Measurements from ENCODE around the gene KAT14. TPM values are rescaled to one million over a fixed set of nuclear protein-coding genes. Genes with fewer than 3 reads are reported as not detected.
"Not testable (repeated sequence)": the region's sequence is repeated elsewhere in the genome, so short reads cannot be mapped to it uniquely, and the experiment has no call there.

Gene KAT14
- 10 to 100 TPM; 11.4 to 12.9 TPM for total RNA-seq
- polyA plus RNA-seq = 1 to 10 TPM; 5.3 to 5.9 TPM
- long read RNA-seq, donor 1, partial matches to known transcripts = 0 of 8 reads
- long read RNA-seq, donor 1, other reads (novel, unspliced or antisense) = 5 of 8 reads
- long read RNA-seq, donor 2, partial matches to known transcripts = 0 of 3 reads
- long read RNA-seq, donor 2, other reads (novel, unspliced or antisense) = 0 of 3 reads
- long read RNA-seq, donor 3, partial matches to known transcripts = 0 of 1 reads
- long read RNA-seq, donor 3, other reads (novel, unspliced or antisense) = 0 of 1 reads
- long read RNA-seq, donor 4 = 0 reads
- long read RNA-seq, donor 5 = 0 reads

GRCh38 chr20:18137412-18138265, at the start of gene KAT14, which contains the start of gene PET117:
TSS of gene KAT14 (plus strand) at chr20:18137863. CDS start at chr20:18142661, 4,798 bp downstream.
TSS of gene PET117 (plus strand) at chr20:18137863. CDS start at chr20:18137956, 93 bp downstream.
- H3K36me3 ChIP-seq (ENCODE audit: control insufficient read depth in 4 of 4, insufficient read depth in 4 of 4, low read length in 4 of 4) = peaks cover 0 to 3% (median 2%) of the 10 kb centered on the region in 4 donors
- H3K27me3 ChIP-seq (ENCODE audit: control insufficient read depth in 3 of 3, insufficient read depth in 3 of 3, low read length in 2 of 3) = no peaks in the 10 kb centered on the region
- no peaks in the 10 kb centered on the region for H3K9me3 ChIP-seq (ENCODE audit: control insufficient read depth in 4 of 4, insufficient read depth in 3 of 4, low read length in 3 of 4)
- DNase-seq (peak; percentile 94 to 98 (median 95)), ATAC-seq (ENCODE audit: insufficient read depth, low FRiP score) (peak; percentile 98)
- TF ChIP-seq CTCF (IDR thresholded peaks at IDR 0.05; ENCODE audit: control extremely low read depth, extremely low read depth) = no peak
- WGBS, 2 donors = 0 to 1% methylated on average over 64 to 87 of the region's 87 CpGs
- peaks cover 0 to 24% (median 11%) of the 10 kb centered on the region in 5 donors for H3K4me1 ChIP-seq (ENCODE audit: control insufficient read depth in 5 of 5, insufficient read depth in 5 of 5, low read length in 5 of 5)
- H3K9ac ChIP-seq (ENCODE audit: insufficient read depth in 1 of 2, low read length in 2 of 2) = peak within 1 kb of the TSS; percentile 86 to 92
- H3K27ac ChIP-seq (ENCODE audit: low read depth in 1 of 2, low read length in 1 of 2) = peak within 1 kb of the TSS; percentile 86 to 96
- H3K4me3 ChIP-seq = peak within 1 kb of the TSS; percentile 100

- not testable (repeated sequence) for H3K4me1 ChIP-seq (ENCODE audit: control insufficient read depth in 5 of 5, insufficient read depth in 5 of 5, low read length in 5 of 5); H3K9me3 ChIP-seq (ENCODE audit: control insufficient read depth in 4 of 4, insufficient read depth in 3 of 4, low read length in 3 of 4); ATAC-seq (ENCODE audit: insufficient read depth, low FRiP score); DNase-seq; H3K9ac ChIP-seq (ENCODE audit: insufficient read depth in 1 of 2, low read length in 2 of 2); H3K27me3 ChIP-seq (ENCODE audit: control insufficient read depth in 3 of 3, insufficient read depth in 3 of 3, low read length in 2 of 3); H3K27ac ChIP-seq (ENCODE audit: low read depth in 1 of 2, low read length in 1 of 2); H3K36me3 ChIP-seq (ENCODE audit: control insufficient read depth in 4 of 4, insufficient read depth in 4 of 4, low read length in 4 of 4); H3K4me3 ChIP-seq
- WGBS, 2 donors = 69 to 82% methylated on average over 3 of the region's 3 CpGs
Observed at GRCh38 chr20:18088298-18088697, 49.4 kb upstream of the KAT14 start.

- WGBS, 2 donors = 96% methylated on average over 11 of the region's 11 CpGs
- not testable (repeated sequence) for H3K27ac ChIP-seq (ENCODE audit: low read depth in 1 of 2, low read length in 1 of 2); H3K27me3 ChIP-seq (ENCODE audit: control insufficient read depth in 3 of 3, insufficient read depth in 3 of 3, low read length in 2 of 3); H3K4me1 ChIP-seq (ENCODE audit: control insufficient read depth in 5 of 5, insufficient read depth in 5 of 5, low read length in 5 of 5); ATAC-seq (ENCODE audit: insufficient read depth, low FRiP score); H3K9ac ChIP-seq (ENCODE audit: insufficient read depth in 1 of 2, low read length in 2 of 2); H3K9me3 ChIP-seq (ENCODE audit: control insufficient read depth in 4 of 4, insufficient read depth in 3 of 4, low read length in 3 of 4); H3K4me3 ChIP-seq; H3K36me3 ChIP-seq (ENCODE audit: control insufficient read depth in 4 of 4, insufficient read depth in 4 of 4, low read length in 4 of 4); DNase-seq
Observed at GRCh38 chr20:18088841-18089240, 48.8 kb upstream of the KAT14 start.

GRCh38 chr20:18090044-18090443, 47.6 kb upstream of the KAT14 start:
- Histone ChIP-seq H3K9ac (ENCODE audit: insufficient read depth in 1 of 2, low read length in 2 of 2) (no peak overlapping the region), H3K27me3 (ENCODE audit: control insufficient read depth in 3 of 3, insufficient read depth in 3 of 3, low read length in 2 of 3) (no peaks in the 10 kb centered on the region), H3K27ac (ENCODE audit: low read depth in 1 of 2, low read length in 1 of 2) (no peak overlapping the region), H3K36me3 (ENCODE audit: control insufficient read depth in 4 of 4, insufficient read depth in 4 of 4, low read length in 4 of 4) (no peaks in the 10 kb centered on the region), H3K4me3 (no peak overlapping the region), H3K9me3 (ENCODE audit: control insufficient read depth in 4 of 4, insufficient read depth in 3 of 4, low read length in 3 of 4) (peaks cover 0 to 2% (median 0%) of the 10 kb centered on the region in 4 donors), H3K4me1 (ENCODE audit: control insufficient read depth in 5 of 5, insufficient read depth in 5 of 5, low read length in 5 of 5) (no peaks in the 10 kb centered on the region)
- no peak for ATAC-seq (ENCODE audit: insufficient read depth, low FRiP score)
- no peak for DNase-seq
- 56 to 67% methylated on average over 3 of the region's 3 CpGs for WGBS, 2 donors
- no peak for TF ChIP-seq CTCF (IDR thresholded peaks at IDR 0.05; ENCODE audit: control extremely low read depth, extremely low read depth)

All from lung (tissue), 16 donors.